WTC11 (cell line): ENCODE data around the gene ZNF205. TPM values are rescaled to one million over a fixed set of nuclear protein-coding genes. Genes with fewer than 3 reads are reported as not detected.

Experiments used
- ATAC-seq: fragments of 200-7000 bp; cut with Tn5 transposase; 2 replicates; pipeline ENCODE4 v1.10.0; 2021; ENCODE audit warnings: mild to moderate bottlenecking, moderate library complexity
- CTCF ChIA-PET: fragments of 300-600 bp; sonication (Branson Sonifier 250); formaldehyde crosslinking; loops from one replicate; lab custom pipeline; 2021; ENCODE audit warnings: antibody characterized with exemption; lab: Charles Lee
- POLR2A ChIA-PET: fragments of 350-600 bp; sonication (Branson Sonifier 250); formaldehyde crosslinking; loops from one replicate; lab custom pipeline; 2021; ENCODE audit warnings: antibody characterized with exemption; lab: Charles Lee
- DNase-seq: peaks from one replicate; pipeline ENCODE4 v3.0.0; 2021; ENCODE audit warnings: low spot score
- H3K27ac Mint-ChIP-seq: 2 replicates; pipeline ENCODE4 v1.8.0; 2021; ENCODE audit warnings: mixed read lengths
- H3K27me3 Mint-ChIP-seq: 2 replicates; pipeline ENCODE4 v1.8.0; 2021; ENCODE audit warnings: low read depth, mild to moderate bottlenecking, moderate library complexity, mixed read lengths
- H3K36me3 Mint-ChIP-seq: 2 replicates; pipeline ENCODE4 v1.8.0; 2021; ENCODE audit warnings: mixed read lengths
- H3K4me1 Mint-ChIP-seq: 2 replicates; pipeline ENCODE4 v1.8.0; 2022; ENCODE audit warnings: mixed read lengths
- H3K4me3 Mint-ChIP-seq: 2 replicates; pipeline ENCODE4 v1.8.0; 2021; ENCODE audit warnings: mild to moderate bottlenecking, moderate library complexity, mixed read lengths
- H3K9me3 Mint-ChIP-seq: 2 replicates; pipeline ENCODE4 v1.8.0; 2021; ENCODE audit warnings: mixed read lengths
- ATF1 ChIP-seq: sonication (generic); formaldehyde crosslinking; IDR thresholded peaks from 2 replicates; pipeline ENCODE4 v1.8.1; 2023; ENCODE audit warnings: mild to moderate bottlenecking, moderate library complexity, missing genetic modification reagents
- ATF2 ChIP-seq: sonication (generic); formaldehyde crosslinking; IDR thresholded peaks from 2 replicates; pipeline ENCODE4 v1.8.1; 2022; ENCODE audit warnings: low read depth, missing genetic modification reagents, borderline replicate concordance
- CBFB ChIP-seq: sonication (generic); formaldehyde crosslinking; IDR thresholded peaks from 2 replicates; pipeline ENCODE4 v1.8.1; 2022; ENCODE audit warnings: mild to moderate bottlenecking, low read depth, missing genetic modification reagents
- CREB1 ChIP-seq: sonication (generic); formaldehyde crosslinking; IDR thresholded peaks from 2 replicates; pipeline ENCODE4 v1.8.0; 2023; ENCODE audit warnings: mild to moderate bottlenecking, missing genetic modification reagents
- CREM ChIP-seq: sonication (generic); formaldehyde crosslinking; IDR thresholded peaks from 2 replicates; pipeline ENCODE4 v1.8.1; 2022; ENCODE audit warnings: mild to moderate bottlenecking, missing genetic modification reagents, moderate library complexity
- CTCF ChIP-seq: fragments of 200-600 bp; IDR thresholded peaks from 2 replicates; pipeline ENCODE4 v1.8.0; 2022; ENCODE audit warnings: antibody characterized with exemption
- E2F4 ChIP-seq: sonication (generic); formaldehyde crosslinking; IDR thresholded peaks from 2 replicates; pipeline ENCODE4 v1.8.1; 2022; ENCODE audit warnings: low read depth, mild to moderate bottlenecking, moderate library complexity, missing genetic modification reagents, borderline replicate concordance
- ELF4 ChIP-seq: sonication (generic); formaldehyde crosslinking; IDR thresholded peaks from 2 replicates; pipeline ENCODE4 v1.8.1; 2022; ENCODE audit warnings: low read depth, mild to moderate bottlenecking, moderate library complexity, missing genetic modification reagents
- ESRRA ChIP-seq: sonication (generic); formaldehyde crosslinking; IDR thresholded peaks from 2 replicates; pipeline ENCODE4 v1.8.1; 2022; ENCODE audit warnings: mild to moderate bottlenecking, missing genetic modification reagents, borderline replicate concordance
- GTF2I ChIP-seq: fragments of 250-450 bp; sonication (Bioruptor Pico); conservative IDR thresholded peaks from 2 replicates; pipeline ENCODE4 v1.4.0; 2021; ENCODE audit warnings: mild to moderate bottlenecking
- HMGXB4 ChIP-seq: sonication (generic); formaldehyde crosslinking; IDR thresholded peaks from 2 replicates; pipeline ENCODE4 v1.8.1; 2023; ENCODE audit warnings: mild to moderate bottlenecking, moderate library complexity, missing genetic modification reagents
- IRF1 ChIP-seq: sonication (generic); formaldehyde crosslinking; IDR thresholded peaks from 2 replicates; pipeline ENCODE4 v1.8.0; 2023; ENCODE audit warnings: missing genetic modification reagents
- MXD4 ChIP-seq: fragments of 250-450 bp; sonication (Bioruptor Pico); IDR thresholded peaks from 2 replicates; pipeline ENCODE4 v1.8.0; 2021; ENCODE audit warnings: mild to moderate bottlenecking, moderate library complexity, borderline replicate concordance
- NFATC4 ChIP-seq: fragments of 250-450 bp; sonication (Bioruptor Pico); IDR thresholded peaks from 2 replicates; pipeline ENCODE4 v1.9.0; 2021; ENCODE audit warnings: mild to moderate bottlenecking
- NR3C1 ChIP-seq: sonication (generic); formaldehyde crosslinking; conservative IDR thresholded peaks from 2 replicates; pipeline ENCODE4 v1.8.1; 2023; ENCODE audit warnings: low read depth, mild to moderate bottlenecking, missing genetic modification reagents
- OVOL2 ChIP-seq: fragments of 250-450 bp; sonication (Bioruptor Pico); IDR thresholded peaks from 2 replicates; pipeline ENCODE4 v1.9.0; 2021; ENCODE audit warnings: mild to moderate bottlenecking, borderline replicate concordance
- TEAD1 ChIP-seq: sonication (generic); formaldehyde crosslinking; IDR thresholded peaks from 2 replicates; pipeline ENCODE4 v1.8.0; 2022; ENCODE audit warnings: mild to moderate bottlenecking, missing genetic modification reagents
- USF2 ChIP-seq: sonication (generic); formaldehyde crosslinking; IDR thresholded peaks from 2 replicates; pipeline ENCODE4 v1.8.1; 2023; ENCODE audit warnings: mild to moderate bottlenecking, missing genetic modification reagents, moderate library complexity
- ZNF121 ChIP-seq: sonication (generic); formaldehyde crosslinking; IDR thresholded peaks from 2 replicates; pipeline ENCODE4 v1.8.0; 2023; ENCODE audit warnings: missing genetic modification reagents
- ZNF263 ChIP-seq: sonication (generic); formaldehyde crosslinking; IDR thresholded peaks from 2 replicates; pipeline ENCODE4 v1.8.1; 2022; ENCODE audit warnings: low read depth, mild to moderate bottlenecking, moderate library complexity, missing genetic modification reagents
- ZNF281 ChIP-seq: sonication (generic); formaldehyde crosslinking; IDR thresholded peaks from 2 replicates; pipeline ENCODE4 v1.8.0; 2023; ENCODE audit warnings: mild to moderate bottlenecking, missing genetic modification reagents
- total RNA-seq: library from RNA; stranded (reverse); gene quantifications from 3 replicates; pipeline ENCODE4 v1.2.3, GENCODE V29; 2021

ZNF205 gene
- total RNA-seq, 1 experiment from 2014 or later: 22.7 TPM

- TF ChIP-seq USF2 (CRISPR knock-in tag) (peak; percentile 74), CREB1 (CRISPR knock-in tag) (no peak; the same call in 1 of the 2 replicates), NR3C1 (CRISPR knock-in tag) (no peak), ELF4 (no peak), CTCF (no peak), ZNF263 (no peak), CBFB (CRISPR knock-in tag) (no peak), NFATC4 (CRISPR knock-in tag) (no peak)
Measured at GRCh38 chr16:3099395-3099731, 13.0 kb upstream of the ZNF205 start (continued).

GRCh38 chr16:3099732-3100499 is 12.5 kb upstream of the ZNF205 start:
- ATAC-seq (peak; percentile 42), DNase-seq (peak; percentile 95)
- Mint-ChIP-seq H3K4me3 (peak overlapping the region; percentile 93), H3K27me3 (no peaks in the 10 kb centered on the region; the same call in 1 of the 2 replicates), H3K4me1 (peaks cover 61% of the 10 kb centered on the region), H3K36me3 (peaks cover 12% of the 10 kb centered on the region), H3K9me3 (no peaks in the 10 kb centered on the region), H3K27ac (peak overlapping the region; percentile 99)
- ChIA-PET POLR2A (interaction anchor here (0.6 to 3.4 kb wide), 19 partner anchors 10 to 92 kb away, joined by 3 to 29 read pairs (median 5); partner anchors contain the start of genes HCFC1R1, THOC6, TNFRSF12A and ZNF213), CTCF (interaction anchor here (0.7 to 8.5 kb wide), 17 partner anchors 9 to 136 kb away, joined by 3 to 68 read pairs (median 6); partner anchors contain the start of genes KREMEN2, THOC6, TNFRSF12A and ZNF205)
- TF ChIP-seq CTCF (no peak), ATF2 (CRISPR knock-in tag) (no peak), ZNF281 (CRISPR knock-in tag) (no peak), ESRRA (CRISPR knock-in tag) (no peak), MXD4 (no peak), OVOL2 (CRISPR knock-in tag) (no peak), CREM (CRISPR knock-in tag) (no peak), E2F4 (CRISPR knock-in tag) (no peak), NFATC4 (CRISPR knock-in tag) (no peak), HMGXB4 (peak; percentile 64; the same call in 1 of the 2 replicates), IRF1 (no peak), TEAD1 (CRISPR knock-in tag) (peak; percentile 66; the same call in 1 of the 2 replicates), GTF2I (CRISPR knock-in tag) (no peak), ZNF121 (CRISPR knock-in tag) (no peak), ATF1 (CRISPR knock-in tag) (no peak)
